IPS-20b (cell line): ENCODE results near the gene ADCY3.
"Not testable (repeated sequence)": the region's sequence is repeated elsewhere in the genome, so short reads cannot be mapped to it uniquely, and the experiment has no call there.

Source experiments
- H3K27ac ChIP-seq: one replicate; pipeline ENCODE4 v1.5.1; 2013; ENCODE audit warnings: low read length
- H3K27me3 ChIP-seq: 2 replicates; pipeline ENCODE4 v1.6.1; 2013; ENCODE audit warnings: mild to moderate bottlenecking, low read length, inconsistent platforms; ENCODE audit not compliant: insufficient read depth
- H3K36me3 ChIP-seq: 2 replicates; pipeline ENCODE4 v1.6.1; 2013; ENCODE audit warnings: low read depth, mild to moderate bottlenecking, inconsistent platforms, low read length, moderate library complexity; ENCODE audit not compliant: insufficient read depth
- H3K4me1 ChIP-seq: 2 replicates; pipeline ENCODE4 v1.6.1; 2013; ENCODE audit warnings: mild to moderate bottlenecking, control low read depth, inconsistent platforms, low read length, moderate library complexity; ENCODE audit not compliant: insufficient read depth
- H3K4me3 ChIP-seq: 2 replicates; pipeline ENCODE4 v1.5.1; 2013; ENCODE audit warnings: mild to moderate bottlenecking, low read length, inconsistent platforms
- H3K9ac ChIP-seq: 2 replicates; pipeline ENCODE4 v1.6.1; 2013; ENCODE audit warnings: low read depth, mild to moderate bottlenecking, inconsistent platforms, low read length, moderate library complexity
- H3K9me3 ChIP-seq: 2 replicates; pipeline ENCODE4 v1.6.1; 2013; ENCODE audit warnings: mild to moderate bottlenecking, low read depth, low read length, inconsistent platforms; ENCODE audit not compliant: insufficient read depth

The ADCY3 gene

GRCh38 chr2:24842081-24843050 is 77.7 kb downstream of the ADCY3 start:
- Histone ChIP-seq H3K9ac (no peak overlapping the region), H3K36me3 (peaks cover 2% of the 10 kb centered on the region; the same call in 1 of the 2 replicates)

GRCh38 chr2:24840962-24841945 is 78.8 kb downstream of the ADCY3 start:
- Histone ChIP-seq H3K27ac (no peak overlapping the region), H3K4me3 (no peak overlapping the region), H3K36me3 (peaks cover 9% of the 10 kb centered on the region; the same call in 1 of the 2 replicates), H3K27me3 (no peaks in the 10 kb centered on the region), H3K4me1 (no peaks in the 10 kb centered on the region), H3K9ac (no peak overlapping the region), H3K9me3 (no peaks in the 10 kb centered on the region)

More at GRCh38 chr2:24842081-24843050, 77.7 kb downstream of the ADCY3 start:
- Histone ChIP-seq H3K27me3 (no peaks in the 10 kb centered on the region), H3K4me1 (no peaks in the 10 kb centered on the region), H3K9me3 (peaks cover 6% of the 10 kb centered on the region), H3K27ac (no peak overlapping the region), H3K4me3 (no peak overlapping the region)

- Histone ChIP-seq H3K9ac (no peak overlapping the region), H3K4me1 (no peaks in the 10 kb centered on the region), H3K27me3 (no peaks in the 10 kb centered on the region), H3K9me3 (no peaks in the 10 kb centered on the region), H3K36me3 (peaks cover 9% of the 10 kb centered on the region; the same call in 1 of the 2 replicates), H3K27ac (no peak overlapping the region), H3K4me3 (no peak overlapping the region)
Observed at GRCh38 chr2:24840164-24840869, 79.7 kb downstream of the ADCY3 start.

- H3K9ac ChIP-seq: no peak overlapping the region
- peaks cover 11% of the 10 kb centered on the region; the same call in 1 of the 2 replicates for H3K36me3 ChIP-seq
- H3K9me3 ChIP-seq: no peaks in the 10 kb centered on the region
- H3K4me3 ChIP-seq: no peak overlapping the region
- no peaks in the 10 kb centered on the region for H3K27me3 ChIP-seq
- no peak overlapping the region for H3K27ac ChIP-seq
- H3K4me1 ChIP-seq: no peaks in the 10 kb centered on the region
Observed at GRCh38 chr2:24839729-24840128, 80.3 kb downstream of the ADCY3 start.

- Histone ChIP-seq H3K27ac (no peak overlapping the region), H3K4me3 (no peak overlapping the region), H3K27me3 (no peaks in the 10 kb centered on the region), H3K9me3 (no peaks in the 10 kb centered on the region), H3K9ac (no peak overlapping the region), H3K4me1 (no peaks in the 10 kb centered on the region), H3K36me3 (peaks cover 15% of the 10 kb centered on the region)
Observed at GRCh38 chr2:24838541-24838940, 81.5 kb downstream of the ADCY3 start.

- H3K4me3 ChIP-seq: no peak overlapping the region
- H3K9ac ChIP-seq: no peak overlapping the region
- no peak overlapping the region for H3K27ac ChIP-seq
- peaks cover under 1% of the 10 kb centered on the region; the same call in 1 of the 2 replicates for H3K4me1 ChIP-seq
- no peaks in the 10 kb centered on the region for H3K27me3 ChIP-seq
- no peaks in the 10 kb centered on the region for H3K9me3 ChIP-seq
- H3K36me3 ChIP-seq: peaks cover 15% of the 10 kb centered on the region
Observed at GRCh38 chr2:24837996-24838513, 82.0 kb downstream of the ADCY3 start.

GRCh38 chr2:24836706-24837105 is 83.3 kb downstream of the ADCY3 start:
- H3K9ac ChIP-seq: no peak overlapping the region
- H3K4me3 ChIP-seq: no peak overlapping the region
- no peaks in the 10 kb centered on the region for H3K9me3 ChIP-seq
- peaks cover 10% of the 10 kb centered on the region; the same call in 1 of the 2 replicates for H3K4me1 ChIP-seq
- H3K36me3 ChIP-seq: peaks cover 15% of the 10 kb centered on the region
- H3K27me3 ChIP-seq: no peaks in the 10 kb centered on the region
- H3K27ac ChIP-seq: no peak overlapping the region

- peaks cover 18% of the 10 kb centered on the region for H3K36me3 ChIP-seq
Observed at GRCh38 chr2:24836206-24836605, 83.8 kb downstream of the ADCY3 start.

GRCh38 chr2:24835411-24835810 is 84.6 kb downstream of the ADCY3 start:
- H3K9ac ChIP-seq, H3K4me3 ChIP-seq, H3K9me3 ChIP-seq, H3K27me3 ChIP-seq, H3K4me1 ChIP-seq, H3K27ac ChIP-seq: not testable (repeated sequence)
- peaks cover 18% of the 10 kb centered on the region for H3K36me3 ChIP-seq

More at GRCh38 chr2:24836206-24836605, 83.8 kb downstream of the ADCY3 start:
- no peak overlapping the region for H3K27ac ChIP-seq
- peaks cover 10% of the 10 kb centered on the region; the same call in 1 of the 2 replicates for H3K4me1 ChIP-seq
- no peak overlapping the region for H3K4me3 ChIP-seq
- H3K9ac ChIP-seq: no peak overlapping the region
- no peaks in the 10 kb centered on the region for H3K27me3 ChIP-seq
- H3K9me3 ChIP-seq: no peaks in the 10 kb centered on the region

GRCh38 chr2:24834733-24835395 is 85.2 kb downstream of the ADCY3 start:
- Histone ChIP-seq H3K27me3 (no peaks in the 10 kb centered on the region), H3K27ac (no peak overlapping the region)

More at GRCh38 chr2:24834733-24835395, 85.2 kb downstream of the ADCY3 start:
- Histone ChIP-seq H3K9me3 (no peaks in the 10 kb centered on the region), H3K4me3 (no peak overlapping the region), H3K4me1 (peaks cover 10% of the 10 kb centered on the region; the same call in 1 of the 2 replicates), H3K36me3 (peaks cover 18% of the 10 kb centered on the region), H3K9ac (no peak overlapping the region)
